HEK293 (cell line): ENCODE results near the gene NAMPT.

ENCODE experiments used
- GLI2 ChIP-seq: fragments of 450-650 bp; formaldehyde crosslinking; IDR thresholded peaks from 2 replicates; pipeline ENCODE4; 2017; ENCODE audit warnings: missing biosample characterization, missing genetic modification characterization, low read depth, borderline replicate concordance
- KLF1 ChIP-seq: fragments of 450-650 bp; formaldehyde crosslinking; IDR thresholded peaks from 2 replicates; pipeline ENCODE4 v1.5.1; 2016; ENCODE audit warnings: missing biosample characterization, missing genetic modification characterization
- RBAK ChIP-seq: fragments of 450-650 bp; formaldehyde crosslinking; IDR thresholded peaks from 2 replicates; pipeline ENCODE4 v1.5.1; 2016; ENCODE audit warnings: missing biosample characterization, missing genetic modification characterization
- SP2 ChIP-seq: fragments of 450-650 bp; formaldehyde crosslinking; IDR thresholded peaks from 2 replicates; pipeline ENCODE4 v1.5.1; 2016; ENCODE audit warnings: missing biosample characterization, missing genetic modification characterization
- YY2 ChIP-seq: fragments of 450-650 bp; formaldehyde crosslinking; IDR thresholded peaks from 2 replicates; pipeline ENCODE4 v1.5.1; 2016; ENCODE audit warnings: missing biosample characterization, missing genetic modification characterization
- ZIC2 ChIP-seq: fragments of 450-650 bp; formaldehyde crosslinking; IDR thresholded peaks from 2 replicates; pipeline ENCODE4 v1.5.1; 2016; ENCODE audit warnings: missing biosample characterization, missing genetic modification characterization
- ZNF121 ChIP-seq: fragments of 450-650 bp; formaldehyde crosslinking; IDR thresholded peaks from 2 replicates; pipeline ENCODE4 v1.5.1; 2016; ENCODE audit warnings: missing biosample characterization, missing genetic modification characterization
- ZNF140 ChIP-seq: fragments of 450-650 bp; formaldehyde crosslinking; IDR thresholded peaks from 2 replicates; pipeline ENCODE4 v1.5.1; 2016; ENCODE audit warnings: missing biosample characterization, missing genetic modification characterization
- ZNF214 ChIP-seq: fragments of 450-650 bp; formaldehyde crosslinking; IDR thresholded peaks from 2 replicates; pipeline ENCODE4 v1.5.1; 2017; ENCODE audit warnings: missing biosample characterization, mild to moderate bottlenecking, missing genetic modification characterization, borderline replicate concordance
- ZNF239 ChIP-seq: fragments of 450-650 bp; formaldehyde crosslinking; IDR thresholded peaks from 2 replicates; pipeline ENCODE4 v1.5.1; 2016; ENCODE audit warnings: missing biosample characterization, missing genetic modification characterization
- ZNF292 ChIP-seq: fragments of 450-650 bp; formaldehyde crosslinking; IDR thresholded peaks from 2 replicates; pipeline ENCODE4 v1.5.1; 2016; ENCODE audit warnings: low read depth, missing biosample characterization, missing genetic modification characterization, borderline replicate concordance
- ZNF426 ChIP-seq: fragments of 450-650 bp; formaldehyde crosslinking; IDR thresholded peaks from 2 replicates; pipeline ENCODE4 v1.5.1; 2017; ENCODE audit warnings: missing biosample characterization, missing genetic modification characterization, mild to moderate bottlenecking, inconsistent platforms, moderate library complexity
- ZNF529 ChIP-seq: fragments of 450-650 bp; formaldehyde crosslinking; IDR thresholded peaks from 2 replicates; pipeline ENCODE4 v1.5.1; 2017; ENCODE audit warnings: missing genetic modification characterization, missing biosample characterization; ENCODE audit not compliant: insufficient replicate concordance
- ZNF677 ChIP-seq: fragments of 450-650 bp; IDR thresholded peaks from 2 replicates; pipeline ENCODE4 v1.5.0; 2018; ENCODE audit warnings: missing biosample characterization, mild to moderate bottlenecking, missing genetic modification characterization, moderate library complexity
- TF ChIP-seq, protein P1 (sequence below): fragments of 450-650 bp; formaldehyde crosslinking; conservative IDR thresholded peaks from 2 replicates; pipeline ENCODE4 v1.5.1; 2016; ENCODE audit warnings: low read depth, missing biosample characterization, missing genetic modification characterization
- TF ChIP-seq, protein P2 (sequence below): fragments of 450-650 bp; IDR thresholded peaks from 2 replicates; pipeline ENCODE4 v1.5.1; 2018; ENCODE audit warnings: missing biosample characterization, mild to moderate bottlenecking, missing genetic modification characterization
- TF ChIP-seq, protein P3 (sequence below): fragments of 450-650 bp; formaldehyde crosslinking; IDR thresholded peaks from 2 replicates; pipeline ENCODE4 v1.5.1; 2016; ENCODE audit warnings: missing biosample characterization, missing genetic modification characterization
- TF ChIP-seq, protein P4 (sequence below): fragments of 450-650 bp; formaldehyde crosslinking; IDR thresholded peaks from 2 replicates; pipeline ENCODE4 v1.5.1; 2016; ENCODE audit warnings: missing biosample characterization, missing genetic modification characterization
- TF ChIP-seq, protein P5 (sequence below): fragments of 450-650 bp; formaldehyde crosslinking; IDR thresholded peaks from 2 replicates; pipeline ENCODE4 v1.5.1; 2016; ENCODE audit warnings: missing biosample characterization, missing genetic modification characterization
- TF ChIP-seq, protein P6 (sequence below): fragments of 450-650 bp; formaldehyde crosslinking; IDR thresholded peaks from 2 replicates; pipeline ENCODE4 v1.5.1; 2016; ENCODE audit warnings: missing biosample characterization, missing genetic modification characterization
- TF ChIP-seq, protein P7 (sequence below): fragments of 450-650 bp; formaldehyde crosslinking; IDR thresholded peaks from 2 replicates; pipeline ENCODE4 v1.5.1; 2017; ENCODE audit warnings: missing biosample characterization, mild to moderate bottlenecking, missing genetic modification characterization, moderate library complexity

Gene NAMPT

DNA sequence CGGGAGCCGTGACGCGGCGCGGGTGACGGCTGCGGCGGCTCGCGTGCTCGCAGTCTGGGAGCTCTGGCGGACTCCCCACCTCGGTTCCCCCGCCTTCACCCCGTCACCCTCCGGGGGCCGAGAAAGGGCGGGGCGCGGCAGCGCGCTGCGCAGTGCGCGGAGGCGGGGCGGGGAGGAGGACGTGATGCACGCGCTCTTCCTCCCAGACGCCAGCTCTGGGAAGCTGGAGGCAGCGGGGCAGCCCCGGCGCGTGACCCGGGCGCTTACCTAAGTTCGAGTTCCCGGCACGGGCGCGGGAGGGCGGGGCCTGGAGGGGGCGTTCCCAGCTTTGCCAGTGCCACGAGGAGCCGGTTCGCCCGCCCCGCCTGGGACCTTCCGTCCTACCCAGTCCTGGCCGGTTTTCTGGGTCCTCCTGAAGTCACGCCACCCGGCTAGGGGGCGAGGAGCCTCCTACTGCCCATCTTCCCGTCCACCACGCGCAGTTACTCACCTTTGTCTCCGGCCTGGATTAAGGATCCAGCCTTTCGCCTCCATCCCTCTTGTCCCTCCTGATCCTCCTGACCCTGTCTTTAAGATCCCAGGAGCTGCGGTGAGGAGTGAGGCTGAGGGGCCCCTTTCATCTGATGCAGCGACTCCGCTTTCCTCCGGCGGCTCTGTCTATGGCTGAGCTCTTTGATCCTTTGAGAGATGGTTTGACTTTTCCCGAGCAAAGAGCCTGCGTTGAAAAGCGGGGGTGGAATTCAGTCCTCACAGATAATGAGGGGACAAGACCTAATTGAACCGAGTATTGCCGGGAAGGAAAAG lies 470 bp upstream of the NAMPT start (continued):
- TF ChIP-seq ZNF529 (no peak), ZIC2 (peak; percentile 62), YY2 (tag by site-specific recombination) (no peak; the same call in 1 of the 2 replicates), RBAK (tag by site-specific recombination) (no peak), ZNF214 (tag by site-specific recombination) (no peak), ZNF239 (tag by site-specific recombination) (no peak), ZNF140 (no peak), ZNF121 (tag by site-specific recombination) (peak; percentile 81; the same call in 1 of the 2 replicates), ZNF677 (tag by site-specific recombination) (no peak), KLF1 (tag by site-specific recombination) (peak; percentile 90), ZNF292 (no peak), ZNF426 (tag by site-specific recombination) (no peak), GLI2 (tag by site-specific recombination) (no peak), SP2 (tag by site-specific recombination) (peak; percentile 91)
- TF ChIP-seq, protein P1, sequence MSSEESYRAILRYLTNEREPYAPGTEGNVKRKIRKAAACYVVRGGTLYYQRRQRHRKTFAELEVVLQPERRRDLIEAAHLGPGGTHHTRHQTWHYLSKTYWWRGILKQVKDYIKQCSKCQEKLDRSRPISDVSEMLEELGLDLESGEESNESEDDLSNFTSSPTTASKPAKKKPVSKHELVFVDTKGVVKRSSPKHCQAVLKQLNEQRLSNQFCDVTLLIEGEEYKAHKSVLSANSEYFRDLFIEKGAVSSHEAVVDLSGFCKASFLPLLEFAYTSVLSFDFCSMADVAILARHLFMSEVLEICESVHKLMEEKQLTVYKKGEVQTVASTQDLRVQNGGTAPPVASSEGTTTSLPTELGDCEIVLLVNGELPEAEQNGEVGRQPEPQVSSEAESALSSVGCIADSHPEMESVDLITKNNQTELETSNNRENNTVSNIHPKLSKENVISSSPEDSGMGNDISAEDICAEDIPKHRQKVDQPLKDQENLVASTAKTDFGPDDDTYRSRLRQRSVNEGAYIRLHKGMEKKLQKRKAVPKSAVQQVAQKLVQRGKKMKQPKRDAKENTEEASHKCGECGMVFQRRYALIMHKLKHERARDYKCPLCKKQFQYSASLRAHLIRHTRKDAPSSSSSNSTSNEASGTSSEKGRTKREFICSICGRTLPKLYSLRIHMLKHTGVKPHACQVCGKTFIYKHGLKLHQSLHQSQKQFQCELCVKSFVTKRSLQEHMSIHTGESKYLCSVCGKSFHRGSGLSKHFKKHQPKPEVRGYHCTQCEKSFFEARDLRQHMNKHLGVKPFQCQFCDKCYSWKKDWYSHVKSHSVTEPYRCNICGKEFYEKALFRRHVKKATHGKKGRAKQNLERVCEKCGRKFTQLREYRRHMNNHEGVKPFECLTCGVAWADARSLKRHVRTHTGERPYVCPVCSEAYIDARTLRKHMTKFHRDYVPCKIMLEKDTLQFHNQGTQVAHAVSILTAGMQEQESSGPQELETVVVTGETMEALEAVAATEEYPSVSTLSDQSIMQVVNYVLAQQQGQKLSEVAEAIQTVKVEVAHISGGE (tag by site-specific recombination): peak; percentile 31; the same call in 1 of the 2 replicates
- TF ChIP-seq, protein P2, sequence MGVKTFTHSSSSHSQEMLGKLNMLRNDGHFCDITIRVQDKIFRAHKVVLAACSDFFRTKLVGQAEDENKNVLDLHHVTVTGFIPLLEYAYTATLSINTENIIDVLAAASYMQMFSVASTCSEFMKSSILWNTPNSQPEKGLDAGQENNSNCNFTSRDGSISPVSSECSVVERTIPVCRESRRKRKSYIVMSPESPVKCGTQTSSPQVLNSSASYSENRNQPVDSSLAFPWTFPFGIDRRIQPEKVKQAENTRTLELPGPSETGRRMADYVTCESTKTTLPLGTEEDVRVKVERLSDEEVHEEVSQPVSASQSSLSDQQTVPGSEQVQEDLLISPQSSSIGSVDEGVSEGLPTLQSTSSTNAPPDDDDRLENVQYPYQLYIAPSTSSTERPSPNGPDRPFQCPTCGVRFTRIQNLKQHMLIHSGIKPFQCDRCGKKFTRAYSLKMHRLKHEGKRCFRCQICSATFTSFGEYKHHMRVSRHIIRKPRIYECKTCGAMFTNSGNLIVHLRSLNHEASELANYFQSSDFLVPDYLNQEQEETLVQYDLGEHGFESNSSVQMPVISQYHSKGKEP: no peak
- TF ChIP-seq, protein P3, sequence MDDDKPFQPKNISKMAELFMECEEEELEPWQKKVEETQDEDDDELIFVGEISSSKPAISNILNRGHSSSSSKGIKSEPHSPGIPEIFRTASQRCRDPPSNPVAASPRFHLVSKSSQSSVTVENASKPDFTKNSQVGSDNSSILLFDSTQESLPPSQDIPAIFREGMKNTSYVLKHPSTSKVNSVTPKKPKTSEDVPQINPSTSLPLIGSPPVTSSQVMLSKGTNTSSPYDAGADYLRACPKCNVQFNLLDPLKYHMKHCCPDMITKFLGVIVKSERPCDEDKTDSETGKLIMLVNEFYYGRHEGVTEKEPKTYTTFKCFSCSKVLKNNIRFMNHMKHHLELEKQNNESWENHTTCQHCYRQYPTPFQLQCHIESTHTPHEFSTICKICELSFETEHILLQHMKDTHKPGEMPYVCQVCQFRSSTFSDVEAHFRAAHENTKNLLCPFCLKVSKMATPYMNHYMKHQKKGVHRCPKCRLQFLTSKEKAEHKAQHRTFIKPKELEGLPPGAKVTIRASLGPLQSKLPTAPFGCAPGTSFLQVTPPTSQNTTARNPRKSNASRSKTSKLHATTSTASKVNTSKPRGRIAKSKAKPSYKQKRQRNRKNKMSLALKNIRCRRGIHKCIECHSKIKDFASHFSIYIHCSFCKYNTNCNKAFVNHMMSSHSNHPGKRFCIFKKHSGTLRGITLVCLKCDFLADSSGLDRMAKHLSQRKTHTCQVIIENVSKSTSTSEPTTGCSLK: no peak
- TF ChIP-seq, protein P4, sequence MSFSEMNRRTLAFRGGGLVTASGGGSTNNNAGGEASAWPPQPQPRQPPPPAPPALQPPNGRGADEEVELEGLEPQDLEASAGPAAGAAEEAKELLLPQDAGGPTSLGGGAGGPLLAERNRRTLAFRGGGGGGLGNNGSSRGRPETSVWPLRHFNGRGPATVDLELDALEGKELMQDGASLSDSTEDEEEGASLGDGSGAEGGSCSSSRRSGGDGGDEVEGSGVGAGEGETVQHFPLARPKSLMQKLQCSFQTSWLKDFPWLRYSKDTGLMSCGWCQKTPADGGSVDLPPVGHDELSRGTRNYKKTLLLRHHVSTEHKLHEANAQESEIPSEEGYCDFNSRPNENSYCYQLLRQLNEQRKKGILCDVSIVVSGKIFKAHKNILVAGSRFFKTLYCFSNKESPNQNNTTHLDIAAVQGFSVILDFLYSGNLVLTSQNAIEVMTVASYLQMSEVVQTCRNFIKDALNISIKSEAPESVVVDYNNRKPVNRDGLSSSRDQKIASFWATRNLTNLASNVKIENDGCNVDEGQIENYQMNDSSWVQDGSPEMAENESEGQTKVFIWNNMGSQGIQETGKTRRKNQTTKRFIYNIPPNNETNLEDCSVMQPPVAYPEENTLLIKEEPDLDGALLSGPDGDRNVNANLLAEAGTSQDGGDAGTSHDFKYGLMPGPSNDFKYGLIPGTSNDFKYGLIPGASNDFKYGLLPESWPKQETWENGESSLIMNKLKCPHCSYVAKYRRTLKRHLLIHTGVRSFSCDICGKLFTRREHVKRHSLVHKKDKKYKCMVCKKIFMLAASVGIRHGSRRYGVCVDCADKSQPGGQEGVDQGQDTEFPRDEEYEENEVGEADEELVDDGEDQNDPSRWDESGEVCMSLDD (tag by site-specific recombination): peak; percentile 97
- TF ChIP-seq, protein P5, sequence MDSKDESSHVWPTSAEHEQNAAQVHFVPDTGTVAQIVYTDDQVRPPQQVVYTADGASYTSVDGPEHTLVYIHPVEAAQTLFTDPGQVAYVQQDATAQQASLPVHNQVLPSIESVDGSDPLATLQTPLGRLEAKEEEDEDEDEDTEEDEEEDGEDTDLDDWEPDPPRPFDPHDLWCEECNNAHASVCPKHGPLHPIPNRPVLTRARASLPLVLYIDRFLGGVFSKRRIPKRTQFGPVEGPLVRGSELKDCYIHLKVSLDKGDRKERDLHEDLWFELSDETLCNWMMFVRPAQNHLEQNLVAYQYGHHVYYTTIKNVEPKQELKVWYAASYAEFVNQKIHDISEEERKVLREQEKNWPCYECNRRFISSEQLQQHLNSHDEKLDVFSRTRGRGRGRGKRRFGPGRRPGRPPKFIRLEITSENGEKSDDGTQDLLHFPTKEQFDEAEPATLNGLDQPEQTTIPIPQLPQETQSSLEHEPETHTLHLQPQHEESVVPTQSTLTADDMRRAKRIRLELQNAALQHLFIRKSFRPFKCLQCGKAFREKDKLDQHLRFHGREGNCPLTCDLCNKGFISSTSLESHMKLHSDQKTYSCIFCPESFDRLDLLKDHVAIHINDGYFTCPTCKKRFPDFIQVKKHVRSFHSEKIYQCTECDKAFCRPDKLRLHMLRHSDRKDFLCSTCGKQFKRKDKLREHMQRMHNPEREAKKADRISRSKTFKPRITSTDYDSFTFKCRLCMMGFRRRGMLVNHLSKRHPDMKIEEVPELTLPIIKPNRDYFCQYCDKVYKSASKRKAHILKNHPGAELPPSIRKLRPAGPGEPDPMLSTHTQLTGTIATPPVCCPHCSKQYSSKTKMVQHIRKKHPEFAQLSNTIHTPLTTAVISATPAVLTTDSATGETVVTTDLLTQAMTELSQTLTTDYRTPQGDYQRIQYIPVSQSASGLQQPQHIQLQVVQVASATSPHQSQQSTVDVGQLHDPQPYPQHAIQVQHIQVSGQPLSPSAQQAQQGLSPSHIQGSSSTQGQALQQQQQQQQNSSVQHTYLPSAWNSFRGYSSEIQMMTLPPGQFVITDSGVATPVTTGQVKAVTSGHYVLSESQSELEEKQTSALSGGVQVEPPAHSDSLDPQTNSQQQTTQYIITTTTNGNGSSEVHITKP (tag by site-specific recombination): peak; percentile 94
- TF ChIP-seq, protein P6, sequence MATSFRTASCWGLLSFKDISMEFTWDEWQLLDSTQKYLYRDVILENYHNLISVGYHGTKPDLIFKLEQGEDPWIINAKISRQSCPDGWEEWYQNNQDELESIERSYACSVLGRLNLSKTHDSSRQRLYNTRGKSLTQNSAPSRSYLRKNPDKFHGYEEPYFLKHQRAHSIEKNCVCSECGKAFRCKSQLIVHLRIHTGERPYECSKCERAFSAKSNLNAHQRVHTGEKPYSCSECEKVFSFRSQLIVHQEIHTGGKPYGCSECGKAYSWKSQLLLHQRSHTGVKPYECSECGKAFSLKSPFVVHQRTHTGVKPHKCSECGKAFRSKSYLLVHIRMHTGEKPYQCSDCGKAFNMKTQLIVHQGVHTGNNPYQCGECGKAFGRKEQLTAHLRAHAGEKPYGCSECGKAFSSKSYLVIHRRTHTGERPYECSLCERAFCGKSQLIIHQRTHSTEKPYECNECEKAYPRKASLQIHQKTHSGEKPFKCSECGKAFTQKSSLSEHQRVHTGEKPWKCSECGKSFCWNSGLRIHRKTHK (tag by site-specific recombination): no peak
- TF ChIP-seq, protein P7, sequence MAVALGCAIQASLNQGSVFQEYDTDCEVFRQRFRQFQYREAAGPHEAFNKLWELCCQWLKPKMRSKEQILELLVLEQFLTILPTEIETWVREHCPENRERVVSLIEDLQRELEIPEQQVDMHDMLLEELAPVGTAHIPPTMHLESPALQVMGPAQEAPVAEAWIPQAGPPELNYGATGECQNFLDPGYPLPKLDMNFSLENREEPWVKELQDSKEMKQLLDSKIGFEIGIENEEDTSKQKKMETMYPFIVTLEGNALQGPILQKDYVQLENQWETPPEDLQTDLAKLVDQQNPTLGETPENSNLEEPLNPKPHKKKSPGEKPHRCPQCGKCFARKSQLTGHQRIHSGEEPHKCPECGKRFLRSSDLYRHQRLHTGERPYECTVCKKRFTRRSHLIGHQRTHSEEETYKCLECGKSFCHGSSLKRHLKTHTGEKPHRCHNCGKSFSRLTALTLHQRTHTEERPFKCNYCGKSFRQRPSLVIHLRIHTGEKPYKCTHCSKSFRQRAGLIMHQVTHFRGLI (tag by site-specific recombination): no peak
